ENCODE results near the gene CIAPIN1. TPM values are rescaled to one million over a fixed set of nuclear protein-coding genes. Genes with fewer than 3 reads are reported as not detected.

Gene CIAPIN1
- total RNA-seq, 1 experiment from 2014 or later: 68.5 TPM

GRCh38 chr16:57381791-57382534 is 65.2 kb downstream of the CIAPIN1 start:
- no peaks in the 10 kb centered on the region for H3K79me2 ChIP-seq (ENCODE audit: insufficient read depth, low read length)
- no peaks in the 10 kb centered on the region for H3K36me3 ChIP-seq (ENCODE audit: control insufficient read depth in 1 of 2, insufficient read depth in 2 of 2, low read length in 2 of 2)
- RAD21 ChIA-PET (ENCODE audit: low non-redundant PET in 1 of 2, low total read pairs in 2 of 2, uncharacterized antibody in 2 of 2, unreplicated experiment in 2 of 2): no interaction called here
- no TSS peak for BruUV-seq (replicated peaks)
- no peak overlapping the region for H3K9ac ChIP-seq (ENCODE audit: low read length)
- H3K4me2 ChIP-seq (ENCODE audit: low read length): no peak overlapping the region
- no peaks in the 10 kb centered on the region for H3K9me2 ChIP-seq (ENCODE audit: insufficient read depth)
- CTCF ChIA-PET: no interaction called here
- POLR2A ChIA-PET: interaction anchor here (0.9 kb wide), 1 partner anchor 35 kb away, joined by 3 read pairs; no protein-coding TSS in a partner anchor
- H3K9me3 ChIP-seq (ENCODE audit: control insufficient read depth in 1 of 2, insufficient read depth in 1 of 2, low read depth in 1 of 2, low read length in 2 of 2): no peaks in the 10 kb centered on the region
- H2AFZ ChIP-seq (ENCODE audit: low read depth, low read length, poor library complexity, severe bottlenecking): no peak overlapping the region
- H3K4me1 ChIP-seq (ENCODE audit: control insufficient read depth in 1 of 2, insufficient read depth in 2 of 2, low read length in 2 of 2): peaks cover 2 to 32% of the 10 kb centered on the region in 2 experiments; a peak in 3 of 4 replicates
- DNase-seq (ENCODE audit: low read depth, low spot score) (no peak), ATAC-seq (no peak)
- TF ChIP-seq CBX3 (IDR thresholded peaks at IDR 0.05; ENCODE audit: low read depth) (no peak), SP1 (IDR thresholded peaks at IDR 0.05; ENCODE audit: low read depth) (no peak), ZNF274 (IDR thresholded peaks at IDR 0.05; ENCODE audit: low read depth, low read length) (no peak), POLR2AphosphoS5 (IDR thresholded peaks at IDR 0.05; ENCODE audit: low read depth, low read length) (no peak), ATF3 (IDR thresholded peaks at IDR 0.05) (no peak)
- TF ChIP-seq, protein P1, sequence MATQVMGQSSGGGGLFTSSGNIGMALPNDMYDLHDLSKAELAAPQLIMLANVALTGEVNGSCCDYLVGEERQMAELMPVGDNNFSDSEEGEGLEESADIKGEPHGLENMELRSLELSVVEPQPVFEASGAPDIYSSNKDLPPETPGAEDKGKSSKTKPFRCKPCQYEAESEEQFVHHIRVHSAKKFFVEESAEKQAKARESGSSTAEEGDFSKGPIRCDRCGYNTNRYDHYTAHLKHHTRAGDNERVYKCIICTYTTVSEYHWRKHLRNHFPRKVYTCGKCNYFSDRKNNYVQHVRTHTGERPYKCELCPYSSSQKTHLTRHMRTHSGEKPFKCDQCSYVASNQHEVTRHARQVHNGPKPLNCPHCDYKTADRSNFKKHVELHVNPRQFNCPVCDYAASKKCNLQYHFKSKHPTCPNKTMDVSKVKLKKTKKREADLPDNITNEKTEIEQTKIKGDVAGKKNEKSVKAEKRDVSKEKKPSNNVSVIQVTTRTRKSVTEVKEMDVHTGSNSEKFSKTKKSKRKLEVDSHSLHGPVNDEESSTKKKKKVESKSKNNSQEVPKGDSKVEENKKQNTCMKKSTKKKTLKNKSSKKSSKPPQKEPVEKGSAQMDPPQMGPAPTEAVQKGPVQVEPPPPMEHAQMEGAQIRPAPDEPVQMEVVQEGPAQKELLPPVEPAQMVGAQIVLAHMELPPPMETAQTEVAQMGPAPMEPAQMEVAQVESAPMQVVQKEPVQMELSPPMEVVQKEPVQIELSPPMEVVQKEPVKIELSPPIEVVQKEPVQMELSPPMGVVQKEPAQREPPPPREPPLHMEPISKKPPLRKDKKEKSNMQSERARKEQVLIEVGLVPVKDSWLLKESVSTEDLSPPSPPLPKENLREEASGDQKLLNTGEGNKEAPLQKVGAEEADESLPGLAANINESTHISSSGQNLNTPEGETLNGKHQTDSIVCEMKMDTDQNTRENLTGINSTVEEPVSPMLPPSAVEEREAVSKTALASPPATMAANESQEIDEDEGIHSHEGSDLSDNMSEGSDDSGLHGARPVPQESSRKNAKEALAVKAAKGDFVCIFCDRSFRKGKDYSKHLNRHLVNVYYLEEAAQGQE (IDR thresholded peaks at IDR 0.05; ENCODE audit: low read depth): no peak
- TF ChIP-seq, protein P2, sequence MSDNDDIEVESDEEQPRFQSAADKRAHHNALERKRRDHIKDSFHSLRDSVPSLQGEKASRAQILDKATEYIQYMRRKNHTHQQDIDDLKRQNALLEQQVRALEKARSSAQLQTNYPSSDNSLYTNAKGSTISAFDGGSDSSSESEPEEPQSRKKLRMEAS (IDR thresholded peaks at IDR 0.05): no peak
- H4K20me1 ChIP-seq (ENCODE audit: insufficient read depth): no peaks in the 10 kb centered on the region
- no peak overlapping the region for H3K4me3 ChIP-seq (replicated peaks in 1 of 2; ENCODE audit: low read depth in 1 of 2, low read length in 2 of 2)
- intact Hi-C loops (cut with micrococcal nuclease): no loop called here
- no peaks in the 10 kb centered on the region for H3K27me3 ChIP-seq (ENCODE audit: insufficient read depth, low read length)
- no peak overlapping the region for H3K27ac ChIP-seq (ENCODE audit: low read depth, low read length)
